CD4-positive, alpha-beta T cell treated with Interleukin-1 beta for 1 hour (primary cell): ENCODE results near the gene SLC25A39.

Experiments used
- DNase-seq, 2 donors: peaks; one replicate each; pipeline ENCODE4 v3.0.0-alpha.2; 2020 to 2022

SLC25A39 gene

GRCh38 chr17:44272954-44273353 is 51.7 kb downstream of the SLC25A39 start:
- DNase-seq: no peak

GRCh38 chr17:44272321-44272951 is 52.2 kb downstream of the SLC25A39 start:
- DNase-seq: no peak
